Liver (tissue), 3 donors: ENCODE data around the gene SIL1.

Source experiments
- ATF3 ChIP-seq: IDR thresholded peaks from 2 replicates; pipeline ENCODE4 v1.6.1; 2016; ENCODE audit warnings: antibody characterized with exemption
- FOXA1 ChIP-seq: IDR thresholded peaks from 2 replicates; pipeline ENCODE4 v1.6.1; 2016; ENCODE audit warnings: antibody characterized with exemption
- HNF4A ChIP-seq, 2 donors: conservative IDR thresholded peaks; 2 replicates each; pipeline ENCODE4 v1.6.1; 2016; ENCODE audit warnings: antibody characterized with exemption in 2 of 2, mild to moderate bottlenecking in 2 of 2
- RXRA ChIP-seq, 2 donors: IDR thresholded peaks; 2 replicates each; pipeline ENCODE4 v1.6.1; 2017 to 2018; ENCODE audit warnings: antibody characterized with exemption in 2 of 2, mild to moderate bottlenecking in 1 of 2
- TAF1 ChIP-seq: conservative IDR thresholded peaks from 2 replicates; pipeline ENCODE4 v1.6.1; 2016; ENCODE audit warnings: antibody characterized with exemption, mild to moderate bottlenecking
- TF ChIP-seq, protein P1 (sequence below): fragments of 150-350 bp; IDR thresholded peaks from 2 replicates; pipeline ENCODE4 v1.5.1; 2017; ENCODE audit warnings: improper control_type of control experiment, low read depth, low read length; ENCODE audit not compliant: missing input control
- donor health status: healthy.
- donor health status: healthy.

- no peak for TF ChIP-seq FOXA1
- TF ChIP-seq ATF3 = no peak
- TF ChIP-seq, protein P1, sequence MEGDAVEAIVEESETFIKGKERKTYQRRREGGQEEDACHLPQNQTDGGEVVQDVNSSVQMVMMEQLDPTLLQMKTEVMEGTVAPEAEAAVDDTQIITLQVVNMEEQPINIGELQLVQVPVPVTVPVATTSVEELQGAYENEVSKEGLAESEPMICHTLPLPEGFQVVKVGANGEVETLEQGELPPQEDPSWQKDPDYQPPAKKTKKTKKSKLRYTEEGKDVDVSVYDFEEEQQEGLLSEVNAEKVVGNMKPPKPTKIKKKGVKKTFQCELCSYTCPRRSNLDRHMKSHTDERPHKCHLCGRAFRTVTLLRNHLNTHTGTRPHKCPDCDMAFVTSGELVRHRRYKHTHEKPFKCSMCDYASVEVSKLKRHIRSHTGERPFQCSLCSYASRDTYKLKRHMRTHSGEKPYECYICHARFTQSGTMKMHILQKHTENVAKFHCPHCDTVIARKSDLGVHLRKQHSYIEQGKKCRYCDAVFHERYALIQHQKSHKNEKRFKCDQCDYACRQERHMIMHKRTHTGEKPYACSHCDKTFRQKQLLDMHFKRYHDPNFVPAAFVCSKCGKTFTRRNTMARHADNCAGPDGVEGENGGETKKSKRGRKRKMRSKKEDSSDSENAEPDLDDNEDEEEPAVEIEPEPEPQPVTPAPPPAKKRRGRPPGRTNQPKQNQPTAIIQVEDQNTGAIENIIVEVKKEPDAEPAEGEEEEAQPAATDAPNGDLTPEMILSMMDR = peak; percentile 41
- TF ChIP-seq RXRA (IDR thresholded peaks at IDR 0.05) = peak in 1 of 2 donors; percentile 3
- no peak for TF ChIP-seq TAF1
- no peak for TF ChIP-seq HNF4A (conservative IDR thresholded peaks at IDR 0.05)
Observed at GRCh38 chr5:139091439-139092156, 106.6 kb downstream of the SIL1 start.
